Measurements from ENCODE around the gene IQGAP3.
A peak's percentile ranks its signal among the peaks of the same experiment; 100 is the strongest.

The IQGAP3 gene

GRCh38 chr1:156480411-156481192 lies 91.8 kb downstream of the IQGAP3 start:
- peak; percentile 64 for DNase-seq (ENCODE audit: low read depth)

- no peak for DNase-seq (ENCODE audit: low read depth)
Measured at GRCh38 chr1:156480016-156480370, 92.4 kb downstream of the IQGAP3 start.

- no peak for DNase-seq (ENCODE audit: low read depth)
Measured at GRCh38 chr1:156479093-156480015, 93.0 kb downstream of the IQGAP3 start.

- no peak for DNase-seq (ENCODE audit: low read depth)
Measured at GRCh38 chr1:156478250-156478627, 94.1 kb downstream of the IQGAP3 start.

- no peak for DNase-seq (ENCODE audit: low read depth)
Measured at GRCh38 chr1:156477526-156478249, 94.7 kb downstream of the IQGAP3 start.

GRCh38 chr1:156476501-156477298 lies 95.7 kb downstream of the IQGAP3 start:
- no peak for DNase-seq (ENCODE audit: low read depth)

- DNase-seq (ENCODE audit: low read depth) = no peak
Measured at GRCh38 chr1:156475568-156476500, 96.5 kb downstream of the IQGAP3 start.

Data from activated T-helper 1 cell treated with Interleukin-2 at 50 U/mL for 16 hours (primary cell).